Lower lobe of right lung (tissue), 2 donors: ENCODE data around the gene XYLB. TPM values are rescaled to one million over a fixed set of nuclear protein-coding genes. Genes with fewer than 3 reads are reported as not detected.

Experiments used
- ATAC-seq, 2 donors: fragments of 200-7000 bp; cut with Tn5 transposase; one replicate each; pipeline ENCODE4 v1.9.1; 2020 to 2022; ENCODE audit warnings: mild to moderate bottlenecking in 2 of 2, moderate library complexity in 2 of 2
- DNase-seq: peaks from one replicate; pipeline ENCODE4 v3.0.0-alpha.2; 2020
- H3K27ac ChIP-seq: fragments of 200-600 bp; one replicate; pipeline ENCODE4 v1.8.0; 2022
- H3K27me3 ChIP-seq: fragments of 200-600 bp; one replicate; pipeline ENCODE4 v1.8.0; 2022; ENCODE audit warnings: low read depth
- H3K36me3 ChIP-seq: fragments of 200-600 bp; one replicate; pipeline ENCODE4 v1.8.0; 2022; ENCODE audit warnings: mild to moderate bottlenecking
- H3K4me1 ChIP-seq: fragments of 200-600 bp; one replicate; pipeline ENCODE4 v1.8.0; 2022
- H3K4me3 ChIP-seq: fragments of 200-600 bp; one replicate; pipeline ENCODE4 v1.8.0; 2022; ENCODE audit warnings: mild to moderate bottlenecking
- H3K9me3 ChIP-seq: fragments of 200-600 bp; one replicate; pipeline ENCODE4 v1.8.0; 2022
- intact Hi-C: fragments of 100-400 bp; cut with DNase I; formaldehyde crosslinking; loops from one replicate; pipeline ENCODE4 v1.11.0; 2022
- total RNA-seq: library from RNA; stranded (reverse); fragmentation: NEBNext Ultra II Directional; extraction: Animal tissue kit (Norgen Biotek cat#: 25700); gene quantifications from one replicate; pipeline ENCODE4 v1.2.1, GENCODE V29; 2021
- TF ChIP-seq, protein P1 (sequence below): fragments of 200-600 bp; IDR thresholded peaks from one replicate; pipeline ENCODE4 v1.8.0; 2022; ENCODE audit warnings: antibody characterized with exemption, mild to moderate bottlenecking
- donor health status: DM: no; HTN: yes; CAD: no; lungs with severe emphysema.

XYLB gene
- total RNA-seq, 1 donor from 2014 or later = 2.7 TPM

DNA sequence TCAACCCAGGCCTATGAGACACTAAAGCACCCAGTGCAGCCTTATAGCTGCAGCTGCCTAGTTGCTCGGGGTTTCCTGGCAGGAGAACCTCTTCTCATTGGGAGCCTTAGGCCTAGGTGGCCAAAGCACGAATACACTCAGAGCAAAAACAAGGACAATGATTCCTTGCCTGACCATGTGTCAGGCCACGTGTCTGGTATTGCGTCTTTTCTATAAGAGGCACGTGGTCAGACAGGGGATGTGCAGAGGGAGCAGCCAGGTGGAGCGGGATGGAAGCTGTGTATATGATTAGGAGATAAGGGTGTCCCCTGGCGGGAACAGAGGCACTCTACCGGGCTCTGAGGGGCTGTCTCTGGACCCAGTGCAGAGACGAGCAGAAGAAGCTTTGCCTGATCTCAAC is 38.1 kb upstream of the XYLB start:
- intact Hi-C loops = no loop called here
- DNase-seq (no peak), ATAC-seq (no peak)
- Histone ChIP-seq H3K9me3 (no peaks in the 10 kb centered on the region), H3K4me1 (no peaks in the 10 kb centered on the region), H3K4me3 (no peak overlapping the region), H3K27ac (no peak overlapping the region), H3K27me3 (no peaks in the 10 kb centered on the region), H3K36me3 (no peaks in the 10 kb centered on the region)
- TF ChIP-seq, protein P1, sequence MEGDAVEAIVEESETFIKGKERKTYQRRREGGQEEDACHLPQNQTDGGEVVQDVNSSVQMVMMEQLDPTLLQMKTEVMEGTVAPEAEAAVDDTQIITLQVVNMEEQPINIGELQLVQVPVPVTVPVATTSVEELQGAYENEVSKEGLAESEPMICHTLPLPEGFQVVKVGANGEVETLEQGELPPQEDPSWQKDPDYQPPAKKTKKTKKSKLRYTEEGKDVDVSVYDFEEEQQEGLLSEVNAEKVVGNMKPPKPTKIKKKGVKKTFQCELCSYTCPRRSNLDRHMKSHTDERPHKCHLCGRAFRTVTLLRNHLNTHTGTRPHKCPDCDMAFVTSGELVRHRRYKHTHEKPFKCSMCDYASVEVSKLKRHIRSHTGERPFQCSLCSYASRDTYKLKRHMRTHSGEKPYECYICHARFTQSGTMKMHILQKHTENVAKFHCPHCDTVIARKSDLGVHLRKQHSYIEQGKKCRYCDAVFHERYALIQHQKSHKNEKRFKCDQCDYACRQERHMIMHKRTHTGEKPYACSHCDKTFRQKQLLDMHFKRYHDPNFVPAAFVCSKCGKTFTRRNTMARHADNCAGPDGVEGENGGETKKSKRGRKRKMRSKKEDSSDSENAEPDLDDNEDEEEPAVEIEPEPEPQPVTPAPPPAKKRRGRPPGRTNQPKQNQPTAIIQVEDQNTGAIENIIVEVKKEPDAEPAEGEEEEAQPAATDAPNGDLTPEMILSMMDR = no peak

DNA sequence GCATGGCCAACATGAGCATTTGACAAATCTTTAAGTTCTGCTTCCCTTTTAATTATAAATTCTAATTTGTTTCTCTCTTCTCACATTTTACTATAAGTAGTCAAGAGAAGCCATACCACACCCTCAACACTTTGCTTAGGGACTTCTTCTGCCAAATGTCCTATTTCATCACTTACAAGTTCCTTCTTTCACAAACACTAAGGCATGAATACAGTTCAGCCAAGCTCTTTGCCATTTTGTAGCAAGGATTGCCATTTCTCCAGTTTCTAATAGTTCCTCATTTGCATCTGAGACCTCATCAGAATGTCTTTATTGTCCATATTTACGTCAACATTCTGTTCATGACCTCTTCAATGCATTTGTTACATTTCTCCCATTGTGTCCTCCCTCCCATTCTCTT is 35.1 kb upstream of the XYLB start:
- intact Hi-C loops = no loop called here
- TF ChIP-seq, protein P1 = no peak
- Histone ChIP-seq H3K9me3 (no peaks in the 10 kb centered on the region), H3K36me3 (no peaks in the 10 kb centered on the region), H3K27me3 (no peaks in the 10 kb centered on the region), H3K4me1 (no peaks in the 10 kb centered on the region), H3K4me3 (no peak overlapping the region), H3K27ac (no peak overlapping the region)
- ATAC-seq (no peak), DNase-seq (no peak)

GRCh38 chr3:38311941-38312340 is 34.6 kb upstream of the XYLB start:
- Histone ChIP-seq H3K4me3 (no peak overlapping the region), H3K36me3 (no peaks in the 10 kb centered on the region), H3K27me3 (no peaks in the 10 kb centered on the region), H3K9me3 (no peaks in the 10 kb centered on the region), H3K27ac (no peak overlapping the region), H3K4me1 (no peaks in the 10 kb centered on the region)
- TF ChIP-seq, protein P1 = no peak
- no peak for DNase-seq
- intact Hi-C loops = no loop called here
- ATAC-seq = no peak

DNA sequence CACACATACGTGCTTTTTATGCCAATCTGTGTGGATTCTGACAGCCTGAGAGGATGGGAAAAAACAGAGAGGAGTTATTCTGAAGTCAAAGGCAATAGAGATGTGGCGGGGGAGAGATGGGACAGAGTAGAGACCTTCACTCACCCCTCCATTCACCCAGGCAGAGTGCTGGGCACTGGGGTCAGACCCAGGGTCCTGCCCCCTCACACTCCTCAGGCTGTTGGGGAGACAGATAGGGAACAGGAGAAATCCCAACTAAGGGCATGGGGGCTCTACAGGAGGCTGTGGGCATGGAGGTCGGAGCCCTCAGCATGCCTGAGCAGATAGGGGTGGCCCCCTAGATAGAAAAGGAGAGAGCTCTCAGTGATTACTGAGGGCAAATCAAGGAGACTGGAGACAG is 34.2 kb upstream of the XYLB start:
- Histone ChIP-seq H3K4me1 (no peaks in the 10 kb centered on the region), H3K36me3 (no peaks in the 10 kb centered on the region), H3K9me3 (no peaks in the 10 kb centered on the region), H3K27ac (no peak overlapping the region), H3K27me3 (no peaks in the 10 kb centered on the region), H3K4me3 (no peak overlapping the region)
- TF ChIP-seq, protein P1 = no peak
- intact Hi-C loops = no loop called here
- ATAC-seq (no peak), DNase-seq (no peak)

DNA sequence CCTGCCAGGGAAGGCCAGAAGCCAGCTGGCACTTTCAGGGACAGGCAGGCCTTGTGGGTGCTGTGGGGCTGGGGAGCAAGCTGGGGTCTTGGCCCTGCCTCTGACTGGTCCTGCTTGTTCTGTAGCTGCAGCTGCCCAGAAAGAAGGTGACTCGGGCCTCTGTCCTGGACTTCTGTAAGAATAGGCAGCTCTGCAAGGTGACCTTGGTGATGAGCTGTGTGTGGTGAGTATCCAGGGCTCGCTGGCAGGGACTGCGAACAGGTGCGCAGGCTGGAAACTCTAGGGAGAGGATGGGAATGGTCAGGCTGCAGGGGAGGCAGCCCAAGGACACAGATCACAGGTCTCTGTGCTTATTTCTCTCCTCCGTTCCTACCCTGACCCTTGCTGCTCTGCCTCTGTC is 33.3 kb upstream of the XYLB start:
- H3K27me3 ChIP-seq = no peaks in the 10 kb centered on the region
- no peak overlapping the region for H3K4me3 ChIP-seq
- H3K36me3 ChIP-seq = no peaks in the 10 kb centered on the region
- intact Hi-C loops = no loop called here
- no peak overlapping the region for H3K27ac ChIP-seq
- TF ChIP-seq, protein P1 = no peak
- no peak for DNase-seq
- no peaks in the 10 kb centered on the region for H3K9me3 ChIP-seq
- no peak for ATAC-seq
- H3K4me1 ChIP-seq = no peaks in the 10 kb centered on the region

- no peak for DNase-seq
- ATAC-seq = no peak
- intact Hi-C loops = no loop called here
- Histone ChIP-seq H3K4me1 (no peaks in the 10 kb centered on the region), H3K27me3 (no peaks in the 10 kb centered on the region), H3K9me3 (no peaks in the 10 kb centered on the region), H3K27ac (no peak overlapping the region), H3K36me3 (no peaks in the 10 kb centered on the region), H3K4me3 (no peak overlapping the region)
- TF ChIP-seq, protein P1 = no peak
These were observed 32.9 kb upstream of the XYLB start for GRCh38 chr3:38313695-38314094.
